GM12801 (cell line): Measurements from ENCODE around the gene CACNA2D3.

Experiments used
- TF ChIP-seq, protein P1 (sequence below): IDR thresholded peaks from one replicate; pipeline ENCODE4 v1.5.1; 2011; ENCODE audit warnings: control low read depth; ENCODE audit not compliant: insufficient read length; ENCODE audit errors: extremely low read depth

Gene CACNA2D3

DNA sequence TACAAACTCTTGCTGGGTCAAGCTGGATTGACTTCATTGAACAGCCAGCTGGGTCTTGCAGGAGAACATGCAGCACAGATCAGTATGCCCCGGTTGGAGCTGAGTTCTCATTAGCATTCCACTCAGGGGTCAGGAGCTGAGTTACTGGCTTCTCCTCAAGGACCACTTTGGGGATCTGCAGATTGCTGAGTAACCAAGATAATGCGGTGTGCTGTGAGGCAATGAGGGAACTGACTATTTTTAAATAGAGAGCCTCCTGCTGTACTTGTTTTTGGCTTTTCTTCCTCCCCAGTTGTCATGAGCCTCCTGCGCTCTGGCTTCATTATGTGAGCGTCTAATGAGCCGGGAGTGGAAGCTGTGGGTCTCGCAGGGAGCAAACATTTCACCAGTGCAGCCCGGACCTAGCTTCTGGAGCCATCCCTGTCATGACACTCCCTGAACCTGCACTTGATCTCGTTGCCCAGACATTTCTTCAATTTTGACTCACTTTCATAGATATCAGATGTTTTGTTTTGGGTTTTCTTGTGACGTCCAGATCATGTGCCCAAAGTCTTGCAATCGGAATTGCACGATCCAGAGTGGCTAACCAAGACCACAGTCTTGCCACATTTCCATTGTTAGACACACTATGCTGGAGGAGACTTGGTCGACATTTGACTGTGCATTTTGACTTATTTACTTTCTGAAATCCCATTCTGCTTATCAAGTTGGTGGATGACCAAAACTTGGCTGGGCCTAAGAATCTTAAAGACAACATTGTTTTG is 478.3 kb downstream of the CACNA2D3 start:
- TF ChIP-seq, protein P1, sequence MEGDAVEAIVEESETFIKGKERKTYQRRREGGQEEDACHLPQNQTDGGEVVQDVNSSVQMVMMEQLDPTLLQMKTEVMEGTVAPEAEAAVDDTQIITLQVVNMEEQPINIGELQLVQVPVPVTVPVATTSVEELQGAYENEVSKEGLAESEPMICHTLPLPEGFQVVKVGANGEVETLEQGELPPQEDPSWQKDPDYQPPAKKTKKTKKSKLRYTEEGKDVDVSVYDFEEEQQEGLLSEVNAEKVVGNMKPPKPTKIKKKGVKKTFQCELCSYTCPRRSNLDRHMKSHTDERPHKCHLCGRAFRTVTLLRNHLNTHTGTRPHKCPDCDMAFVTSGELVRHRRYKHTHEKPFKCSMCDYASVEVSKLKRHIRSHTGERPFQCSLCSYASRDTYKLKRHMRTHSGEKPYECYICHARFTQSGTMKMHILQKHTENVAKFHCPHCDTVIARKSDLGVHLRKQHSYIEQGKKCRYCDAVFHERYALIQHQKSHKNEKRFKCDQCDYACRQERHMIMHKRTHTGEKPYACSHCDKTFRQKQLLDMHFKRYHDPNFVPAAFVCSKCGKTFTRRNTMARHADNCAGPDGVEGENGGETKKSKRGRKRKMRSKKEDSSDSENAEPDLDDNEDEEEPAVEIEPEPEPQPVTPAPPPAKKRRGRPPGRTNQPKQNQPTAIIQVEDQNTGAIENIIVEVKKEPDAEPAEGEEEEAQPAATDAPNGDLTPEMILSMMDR, result no peak

DNA sequence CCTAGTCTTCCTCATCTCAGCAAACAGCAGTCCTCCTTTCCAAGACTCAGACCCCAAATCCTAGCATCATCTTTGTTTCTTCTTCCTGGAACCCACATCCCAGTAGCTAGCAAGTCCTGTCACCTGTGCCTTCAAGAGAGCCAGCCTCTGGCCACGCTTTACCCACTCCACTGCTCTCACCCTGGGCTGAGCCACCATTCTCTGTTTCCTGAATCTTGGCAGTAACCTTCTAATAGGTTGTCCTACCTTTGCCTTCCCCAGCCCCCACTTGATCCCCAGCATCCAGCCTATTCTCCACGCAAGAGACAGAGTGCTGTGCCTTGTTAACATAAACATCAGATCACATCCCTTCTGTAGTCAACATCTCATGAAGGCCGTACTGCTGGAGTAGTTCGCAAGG is 482.1 kb downstream of the CACNA2D3 start:
- TF ChIP-seq, protein P1, result no peak

DNA sequence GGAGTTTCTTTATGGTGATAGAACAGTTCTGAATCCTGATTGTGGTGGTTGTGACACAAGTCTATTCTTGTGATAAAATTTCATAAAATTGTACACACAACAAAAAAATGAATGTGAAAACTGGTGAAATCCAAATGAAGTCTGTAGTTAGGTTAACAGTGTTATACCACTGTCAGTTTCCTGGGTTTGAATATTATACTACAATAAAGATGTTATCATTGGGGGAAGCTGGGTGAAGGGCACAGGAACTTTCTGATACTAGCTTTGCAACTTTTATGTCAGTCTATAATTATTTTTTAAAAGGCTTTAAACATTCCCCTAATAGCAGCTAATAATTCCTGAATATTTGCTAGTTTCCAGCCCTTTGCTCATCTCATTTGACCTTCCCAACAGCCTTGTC is 485.7 kb downstream of the CACNA2D3 start:
- TF ChIP-seq, protein P1, result no peak

DNA sequence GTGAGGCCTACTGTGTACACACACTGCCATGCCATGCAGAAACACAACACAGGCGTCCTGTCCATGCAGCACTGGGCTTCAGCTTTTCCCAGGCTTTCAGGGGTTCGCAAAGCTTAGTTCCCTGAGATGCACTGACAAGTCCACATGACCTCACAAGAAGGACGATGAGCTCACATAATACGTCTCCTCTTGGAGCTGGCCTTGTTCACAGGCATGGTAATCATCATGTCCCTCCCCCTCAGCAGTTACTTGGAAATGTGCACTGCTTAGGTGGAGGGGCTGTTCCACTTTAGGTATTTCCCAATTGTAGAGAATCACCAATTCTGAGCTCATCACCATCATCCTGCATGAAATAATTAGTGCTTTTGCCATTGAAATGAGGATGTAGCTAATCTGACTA is 496.7 kb downstream of the CACNA2D3 start:
- TF ChIP-seq, protein P1, result no peak

DNA sequence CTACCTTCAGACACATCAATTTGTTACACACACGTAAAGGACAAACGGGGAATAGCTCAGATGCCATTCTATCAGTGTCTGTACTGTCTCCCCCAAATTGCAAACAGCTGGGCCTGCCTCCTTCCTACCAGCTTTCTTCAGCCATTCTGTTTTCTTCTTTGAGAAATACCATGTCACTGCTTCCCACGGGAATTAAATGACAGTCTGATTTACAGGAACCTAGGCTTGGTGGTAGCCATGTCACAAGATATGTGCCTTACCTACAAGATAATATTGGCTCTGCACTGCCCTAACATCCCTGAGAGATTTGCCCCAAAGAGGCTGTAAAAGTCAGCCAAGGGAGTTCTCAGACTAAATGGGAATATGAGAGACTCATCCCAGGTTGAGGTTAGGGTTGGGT is 497.2 kb downstream of the CACNA2D3 start:
- TF ChIP-seq, protein P1, result no peak

DNA sequence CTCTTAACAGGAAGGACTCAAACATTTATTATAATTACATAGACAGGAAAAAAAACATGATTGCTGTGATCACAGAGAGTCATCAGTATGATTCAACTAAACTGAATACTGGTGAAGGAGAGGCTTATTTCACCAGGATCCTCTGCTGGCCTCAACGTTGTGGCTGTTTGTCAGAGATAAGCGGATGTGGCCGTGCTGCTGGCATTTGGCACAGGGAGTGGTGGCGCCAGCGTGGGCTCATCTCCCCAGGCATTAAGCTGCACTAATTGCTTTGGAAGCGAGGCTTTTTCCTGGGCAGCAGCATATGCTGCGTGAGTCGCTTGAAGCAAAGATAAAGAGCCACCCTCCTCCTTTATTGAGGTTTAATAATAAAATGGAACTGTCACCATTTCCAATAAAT is 498.8 kb downstream of the CACNA2D3 start:
- TF ChIP-seq, protein P1, result no peak

DNA sequence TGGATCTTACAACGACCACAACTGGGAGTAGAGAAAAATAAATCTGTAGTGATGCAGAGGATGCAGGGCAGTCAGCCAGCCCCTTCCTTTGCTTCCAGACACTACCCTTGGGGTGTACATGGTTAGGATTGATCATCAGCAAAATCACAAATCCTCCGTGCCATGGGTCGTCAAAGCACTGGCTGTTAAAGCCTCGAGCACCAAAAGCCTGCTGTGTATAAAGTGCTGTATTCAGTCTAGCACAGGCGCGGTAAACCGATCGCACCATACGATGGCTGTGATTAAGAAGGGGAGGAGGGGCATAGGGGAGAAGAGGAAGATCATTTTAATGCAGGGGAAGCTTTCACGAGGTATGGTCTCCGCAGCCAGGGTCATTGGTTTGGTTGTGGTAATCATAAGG is 500.3 kb downstream of the CACNA2D3 start:
- TF ChIP-seq, protein P1, result no peak
